OCI-LY7 (cell line): ENCODE measurements around the gene MYLK. TPM values are rescaled to one million over a fixed set of nuclear protein-coding genes. Genes with fewer than 3 reads are reported as not detected.

Experiments used
- BruUV-seq: library from RNA; stranded (reverse); fragments of 400-500 nt; replicated peaks from 2 replicates; lab custom pipeline; 2021; lab: Mats Ljungman, UMichigan
- CTCF ChIA-PET: fragments of 300-600 bp; sonication (Branson Sonifier 250); formaldehyde crosslinking; loops from one replicate; lab custom pipeline; 2022; ENCODE audit warnings: antibody characterized with exemption; ENCODE audit not compliant: unreplicated experiment; lab: Charles Lee
- POLR2A ChIA-PET: fragments of 300-600 bp; sonication (Branson Sonifier 250); formaldehyde crosslinking; loops from one replicate; lab custom pipeline; 2022; ENCODE audit warnings: antibody characterized with exemption; lab: Charles Lee
- DNase-seq: peaks from one replicate; pipeline ENCODE4 v3.0.0-alpha.2; 2015; ENCODE audit warnings: low spot score
- H2AFZ ChIP-seq: fragments of 200-600 bp; sonication (generic), shearing (Covaris generic); 2 replicates; pipeline ENCODE4 v1.6.1; 2014; ENCODE audit warnings: mild to moderate bottlenecking, antibody characterized with exemption, low read length, moderate library complexity
- H3K27ac ChIP-seq: fragments of 200-600 bp; sonication (generic); 2 replicates; pipeline ENCODE4 v1.5.1; 2014; ENCODE audit warnings: mixed run types, low read depth, mild to moderate bottlenecking, moderate library complexity, low read length, inconsistent platforms; ENCODE audit not compliant: poor library complexity, severe bottlenecking
- H3K36me3 ChIP-seq: fragments of 200-600 bp; sonication (generic); 2 replicates; pipeline ENCODE4 v1.6.1; 2014; ENCODE audit warnings: mild to moderate bottlenecking, antibody characterized with exemption, low read length, moderate library complexity, mixed read lengths; ENCODE audit not compliant: insufficient read depth
- H3K4me1 ChIP-seq: fragments of 200-600 bp; sonication (generic); 2 replicates; pipeline ENCODE4 v1.5.1; 2014; ENCODE audit warnings: mild to moderate bottlenecking, low read length; ENCODE audit not compliant: insufficient read depth, poor library complexity, severe bottlenecking
- H3K4me2 ChIP-seq: fragments of 200-600 bp; sonication (generic); 2 replicates; pipeline ENCODE4 v1.6.1; 2014; ENCODE audit warnings: mild to moderate bottlenecking, low read length
- H3K4me3 ChIP-seq: fragments of 200-600 bp; sonication (generic); 2 replicates; pipeline ENCODE4 v1.5.1; 2014; ENCODE audit warnings: mild to moderate bottlenecking, low read depth, low read length; ENCODE audit not compliant: poor library complexity, severe bottlenecking
- H3K79me2 ChIP-seq: fragments of 200-600 bp; sonication (generic); 2 replicates; pipeline ENCODE4 v1.6.1; 2016; ENCODE audit warnings: low read depth, mild to moderate bottlenecking, low read length, moderate library complexity, mixed read lengths; ENCODE audit not compliant: insufficient read depth
- H3K9me2 ChIP-seq: fragments of 200-600 bp; sonication (generic); 2 replicates; pipeline ENCODE4 v1.6.1; 2016; ENCODE audit warnings: mild to moderate bottlenecking, low read length, mixed read lengths; ENCODE audit not compliant: insufficient read depth
- H3K9me3 ChIP-seq: fragments of 200-600 bp; sonication (generic); 2 replicates; pipeline ENCODE4 v1.6.1; 2014; ENCODE audit warnings: mild to moderate bottlenecking, mixed run types, low read length, mixed read lengths
- H4K20me1 ChIP-seq: fragments of 200-600 bp; sonication (generic); 2 replicates; pipeline ENCODE4 v1.6.1; 2014; ENCODE audit warnings: mild to moderate bottlenecking, antibody characterized with exemption, low read length, moderate library complexity, mixed read lengths; ENCODE audit not compliant: insufficient read depth
- EZH2phosphoT487 ChIP-seq: fragments of 200-600 bp; sonication (generic); IDR thresholded peaks from 2 replicates; pipeline ENCODE4 v1.6.1; 2018; ENCODE audit warnings: low read depth, borderline replicate concordance, mild to moderate bottlenecking, mixed run types, antibody characterized with exemption, low read length, moderate library complexity, mixed read lengths
- intact Hi-C: fragments of 100-400 bp; cut with micrococcal nuclease; formaldehyde crosslinking; loops from one replicate; pipeline ENCODE4 v1.10.0; 2022; ENCODE audit not compliant: unreplicated experiment
- total RNA-seq, 2 experiments: library from RNA; depleted of rRNA in 1 of 2; stranded (reverse); fragments of >200 nt in 1 of 2; shearing (Covaris generic) in 1 of 2; gene quantifications; 2 replicates each; pipeline ENCODE4 v1.2.3, GENCODE V29; 2014 to 2022
- TF ChIP-seq, protein P1 (sequence below): fragments of 200-600 bp; sonication (generic); conservative IDR thresholded peaks from 2 replicates; pipeline ENCODE4 v1.5.1; 2014; ENCODE audit warnings: mild to moderate bottlenecking, antibody characterized with exemption, low read length, moderate library complexity, mixed read lengths

The MYLK gene
- total RNA-seq, 2 experiments from 2014 or later, result not detected

DNA sequence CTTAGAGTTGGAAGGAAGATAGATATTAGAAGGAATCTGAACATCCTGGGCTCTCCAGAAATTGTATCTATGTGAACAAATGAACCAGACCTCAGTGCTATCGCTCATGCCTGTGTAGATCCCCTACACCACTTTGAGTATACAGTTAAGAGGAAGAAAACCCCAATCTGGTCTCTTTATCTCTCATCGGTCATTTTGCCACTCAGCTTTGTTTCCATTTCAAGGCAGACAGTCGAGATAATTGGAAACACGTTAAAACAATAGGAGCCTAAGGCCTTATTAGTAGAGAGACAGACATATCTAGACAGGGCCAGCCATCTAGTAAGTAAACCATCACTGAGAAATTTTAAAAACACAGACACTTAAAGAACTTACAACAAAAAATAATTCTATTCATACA is 101.6 kb downstream of the MYLK start:
- no peaks in the 10 kb centered on the region for H3K9me3 ChIP-seq
- no peak overlapping the region for H2AFZ ChIP-seq
- no peaks in the 10 kb centered on the region for H3K4me1 ChIP-seq
- no peak for TF ChIP-seq EZH2phosphoT487
- TF ChIP-seq, protein P1, sequence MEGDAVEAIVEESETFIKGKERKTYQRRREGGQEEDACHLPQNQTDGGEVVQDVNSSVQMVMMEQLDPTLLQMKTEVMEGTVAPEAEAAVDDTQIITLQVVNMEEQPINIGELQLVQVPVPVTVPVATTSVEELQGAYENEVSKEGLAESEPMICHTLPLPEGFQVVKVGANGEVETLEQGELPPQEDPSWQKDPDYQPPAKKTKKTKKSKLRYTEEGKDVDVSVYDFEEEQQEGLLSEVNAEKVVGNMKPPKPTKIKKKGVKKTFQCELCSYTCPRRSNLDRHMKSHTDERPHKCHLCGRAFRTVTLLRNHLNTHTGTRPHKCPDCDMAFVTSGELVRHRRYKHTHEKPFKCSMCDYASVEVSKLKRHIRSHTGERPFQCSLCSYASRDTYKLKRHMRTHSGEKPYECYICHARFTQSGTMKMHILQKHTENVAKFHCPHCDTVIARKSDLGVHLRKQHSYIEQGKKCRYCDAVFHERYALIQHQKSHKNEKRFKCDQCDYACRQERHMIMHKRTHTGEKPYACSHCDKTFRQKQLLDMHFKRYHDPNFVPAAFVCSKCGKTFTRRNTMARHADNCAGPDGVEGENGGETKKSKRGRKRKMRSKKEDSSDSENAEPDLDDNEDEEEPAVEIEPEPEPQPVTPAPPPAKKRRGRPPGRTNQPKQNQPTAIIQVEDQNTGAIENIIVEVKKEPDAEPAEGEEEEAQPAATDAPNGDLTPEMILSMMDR, result no peak
- ChIA-PET POLR2A (no interaction called here), CTCF (no interaction called here)
- H3K27ac ChIP-seq, result no peak overlapping the region
- no peaks in the 10 kb centered on the region for H3K9me2 ChIP-seq
- no peaks in the 10 kb centered on the region for H3K79me2 ChIP-seq
- DNase-seq, result no peak
- no peak overlapping the region for H3K4me3 ChIP-seq
- H3K36me3 ChIP-seq, result no peaks in the 10 kb centered on the region
- intact Hi-C loops, result no loop called here
- no peak overlapping the region for H3K4me2 ChIP-seq
- no TSS peak for BruUV-seq
- no peaks in the 10 kb centered on the region for H4K20me1 ChIP-seq

DNA sequence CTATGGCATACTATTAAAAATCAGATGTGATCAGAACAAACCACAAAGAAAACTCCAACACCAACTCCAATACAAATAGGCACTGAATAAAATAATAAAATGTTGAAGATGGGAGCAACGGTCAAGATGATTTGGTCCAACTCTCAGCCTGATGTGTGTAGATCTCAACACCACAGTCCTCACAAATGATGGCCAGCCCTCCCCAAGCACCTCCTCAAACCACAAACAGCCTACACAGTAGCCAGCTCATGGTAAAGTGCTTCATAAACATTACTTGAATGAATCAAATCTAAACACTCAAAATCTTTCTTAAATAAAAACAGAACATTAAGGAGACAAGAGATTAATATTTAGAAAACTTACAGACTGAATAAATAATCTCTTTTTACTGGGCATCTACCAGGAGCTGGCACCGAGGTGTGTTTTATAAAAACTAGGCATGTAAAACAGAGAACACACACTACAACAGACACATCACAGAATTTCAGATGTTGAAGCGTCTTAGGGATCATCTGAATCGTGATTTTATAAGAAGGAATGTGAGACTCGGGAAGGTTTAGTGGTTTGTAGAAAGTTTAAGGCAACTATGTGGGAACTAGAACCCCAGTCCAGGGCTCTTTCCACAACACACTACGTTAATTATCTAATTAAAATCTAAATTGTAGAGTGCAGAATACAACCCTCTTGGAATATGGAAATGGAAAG is 102.4 kb downstream of the MYLK start:
- POLR2A ChIA-PET, result no interaction called here
- no TSS peak for BruUV-seq
- no peaks in the 10 kb centered on the region for H3K9me2 ChIP-seq
- no peaks in the 10 kb centered on the region for H3K79me2 ChIP-seq
- H2AFZ ChIP-seq, result no peak overlapping the region
- intact Hi-C loops, result no loop called here
- no peak overlapping the region for H3K27ac ChIP-seq
- TF ChIP-seq, protein P1, result no peak
- TF ChIP-seq EZH2phosphoT487, result no peak
- H3K4me1 ChIP-seq, result no peaks in the 10 kb centered on the region
- no peak overlapping the region for H3K4me3 ChIP-seq
- H3K4me2 ChIP-seq, result no peak overlapping the region
- CTCF ChIA-PET, result no interaction called here
- H3K9me3 ChIP-seq, result no peaks in the 10 kb centered on the region
- H4K20me1 ChIP-seq, result no peaks in the 10 kb centered on the region
- DNase-seq, result no peak
- no peaks in the 10 kb centered on the region for H3K36me3 ChIP-seq

DNA sequence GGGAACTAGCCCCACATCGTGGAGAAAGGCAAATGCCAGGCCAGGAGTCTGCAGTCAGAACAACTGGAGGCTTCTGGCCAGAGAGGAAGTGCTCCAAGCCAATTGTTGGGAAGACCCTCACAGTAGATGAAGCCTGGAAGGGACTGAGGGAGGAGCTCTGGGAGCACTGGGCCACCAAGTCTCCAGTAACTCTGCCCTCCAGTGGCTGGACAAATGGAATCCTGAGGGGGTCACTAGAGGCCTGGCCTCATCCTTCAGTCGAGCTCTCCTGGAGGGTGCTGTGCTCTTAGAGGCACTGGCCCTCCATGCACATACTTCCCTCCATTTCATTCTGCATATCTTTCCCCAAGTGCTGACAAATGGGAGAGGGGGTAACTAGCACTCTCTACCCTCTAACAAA is 103.0 kb downstream of the MYLK start:
- Histone ChIP-seq H3K4me1 (no peaks in the 10 kb centered on the region), H3K36me3 (no peaks in the 10 kb centered on the region), H4K20me1 (no peaks in the 10 kb centered on the region), H3K27ac (no peak overlapping the region), H2AFZ (no peak overlapping the region), H3K79me2 (no peaks in the 10 kb centered on the region), H3K4me3 (no peak overlapping the region), H3K4me2 (no peak overlapping the region), H3K9me2 (no peaks in the 10 kb centered on the region), H3K9me3 (no peaks in the 10 kb centered on the region)
- ChIA-PET POLR2A (no interaction called here), CTCF (no interaction called here)
- intact Hi-C loops, result no loop called here
- no peak for TF ChIP-seq EZH2phosphoT487
- TF ChIP-seq, protein P1, result no peak
- DNase-seq, result no peak
- BruUV-seq, result no TSS peak
